H1 (cell line): ENCODE data around the gene ATP6V0E2. TPM values are rescaled to one million over a fixed set of nuclear protein-coding genes. Genes with fewer than 3 reads are reported as not detected.

ENCODE experiments used
- EP300 ChIP-seq, 2 experiments: IDR thresholded peaks; 1 replicate in 1 of 2; 2 replicates in 1 of 2; pipeline ENCODE4 v1.6.1; 2011 to 2012; ENCODE audit warnings: low read depth in 2 of 2, low read length in 2 of 2, mild to moderate bottlenecking in 2 of 2, borderline replicate concordance in 1 of 2, inconsistent platforms in 1 of 2, moderate library complexity in 1 of 2
- RBBP5 ChIP-seq: IDR thresholded peaks from 2 replicates; pipeline ENCODE4 v1.7.1; 2012; ENCODE audit warnings: low read depth, mild to moderate bottlenecking, inconsistent platforms, low read length, moderate library complexity, borderline replicate concordance
- TAF7 ChIP-seq: optimal IDR thresholded peaks from 2 replicates; pipeline ENCODE3; 2011; ENCODE audit warnings: low read depth, mild to moderate bottlenecking, inconsistent platforms, low read length, moderate library complexity, borderline replicate concordance
- TBP ChIP-seq: IDR thresholded peaks from 2 replicates; pipeline ENCODE4 v1.6.1; 2011; ENCODE audit warnings: low read depth, low read length, improper control_type of control experiment
- polyA plus RNA-seq, 7 experiments: library from polyadenylated mRNA; depleted of rRNA in 3 of 7; stranded (reverse) in 5 of 7; unstranded in 2 of 7; fragments of >200 nt in 5 of 7; fragments of 200-250 nt in 2 of 7; gene quantifications; 1 replicate in 5 of 7; 2 replicates in 1 of 7; 4 replicates in 1 of 7; pipeline versions ENCODE4 v1.2.1 to v1.2.3, GENCODE V29; 2011 to 2013; ENCODE audit warnings: missing spikeins in 2 of 7, mixed read lengths in 2 of 7
- total RNA-seq: library from RNA; stranded (reverse); fragmentation: NEBNext Ultra II Directional; extraction: Animal tissue kit (Norgen Biotek cat#: 25700); gene quantifications from 2 replicates; pipeline ENCODE4 v1.2.1, GENCODE V29; 2021

ATP6V0E2 gene
- total and polyA plus RNA-seq, 2 of the 8 experiments (the other 6 are each of a cell fraction or from before 2014, with no cell fraction given), result 26.1 to 47.9 TPM

DNA sequence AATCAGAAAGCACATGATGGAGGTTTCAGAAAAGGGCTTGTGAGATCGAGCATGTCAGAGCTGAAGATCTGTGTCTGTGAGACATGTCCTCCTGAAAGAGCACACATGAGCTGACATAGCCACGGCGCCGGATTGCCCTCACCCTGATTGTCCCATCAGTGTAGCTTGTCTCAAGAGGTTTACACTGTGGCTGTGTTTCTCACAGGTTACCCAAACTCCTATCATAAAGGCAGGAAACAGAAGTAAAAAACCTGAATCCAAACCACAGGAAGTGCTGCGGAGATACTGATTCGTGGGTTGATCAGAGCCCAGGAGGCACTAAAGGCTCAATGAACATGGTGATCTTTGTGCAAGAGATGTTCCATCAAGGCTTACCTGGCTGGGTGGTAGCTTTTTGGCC, 3.9 kb upstream of the ATP6V0E2 start (continued):
- TF ChIP-seq EP300 (IDR thresholded peaks at IDR 0.05; ENCODE audit: borderline replicate concordance in 1 of 2, low read depth in 2 of 2, low read length in 2 of 2) (no peak), TAF7 (no peak), RBBP5 (no peak), TBP (no peak)
